NCI-H69 (cell line): ENCODE results near the gene PDGFRB.

Experiments used
- DNase-seq: peaks from one replicate; lab custom pipeline; 2025; lab: John Stamatoyannopoulos, UW

The PDGFRB gene

GRCh38 chr5:150129813-150130492, 25.7 kb downstream of the PDGFRB start:
- peak; percentile 63 for DNase-seq

GRCh38 chr5:150129454-150129812, 26.2 kb downstream of the PDGFRB start:
- DNase-seq: no peak

GRCh38 chr5:150126921-150127265, 28.8 kb downstream of the PDGFRB start:
- DNase-seq: no peak

- peak; percentile 13 for DNase-seq
These were observed 29.3 kb downstream of the PDGFRB start for GRCh38 chr5:150126199-150126920.

- no peak for DNase-seq
These were observed 30.3 kb downstream of the PDGFRB start for GRCh38 chr5:150125334-150125733.

GRCh38 chr5:150124596-150124995, 31.0 kb downstream of the PDGFRB start:
- no peak for DNase-seq

- DNase-seq: no peak
These were observed 31.5 kb downstream of the PDGFRB start for GRCh38 chr5:150124111-150124557.

GRCh38 chr5:150123542-150123941, 32.1 kb downstream of the PDGFRB start:
- no peak for DNase-seq

GRCh38 chr5:150122536-150123481, 32.8 kb downstream of the PDGFRB start:
- DNase-seq: no peak

GRCh38 chr5:150122158-150122510, 33.5 kb downstream of the PDGFRB start:
- peak; percentile 14 for DNase-seq

GRCh38 chr5:150121448-150122157, 34.0 kb downstream of the PDGFRB start:
- no peak for DNase-seq

- DNase-seq: no peak
These were observed 34.8 kb downstream of the PDGFRB start for GRCh38 chr5:150120617-150121447.

GRCh38 chr5:150120062-150120441, 35.6 kb downstream of the PDGFRB start:
- no peak for DNase-seq

GRCh38 chr5:150119421-150120061, 36.1 kb downstream of the PDGFRB start:
- DNase-seq: no peak

GRCh38 chr5:150118561-150119229, 37.0 kb downstream of the PDGFRB start:
- no peak for DNase-seq

GRCh38 chr5:150117945-150118560, 37.6 kb downstream of the PDGFRB start:
- DNase-seq: no peak

GRCh38 chr5:150116667-150117400, 38.8 kb downstream of the PDGFRB start:
- no peak for DNase-seq

GRCh38 chr5:150114773-150115408, 40.8 kb downstream of the PDGFRB start:
- DNase-seq: no peak
